Activated CD8-positive, alpha-beta memory T cell treated with anti-CD3 and anti-CD28 coated beads for 1 hour (primary cell): ENCODE data around the gene FAM50A.
A peak's percentile ranks its signal among the peaks of the same experiment; 100 is the strongest.

Experiments
- DNase-seq, 2 donors: peaks; one replicate each; pipeline ENCODE4 v3.0.0-alpha.2; 2020; ENCODE audit warnings: low read depth in 1 of 2; ENCODE audit errors: extremely low read depth in 1 of 2

FAM50A gene

DNA sequence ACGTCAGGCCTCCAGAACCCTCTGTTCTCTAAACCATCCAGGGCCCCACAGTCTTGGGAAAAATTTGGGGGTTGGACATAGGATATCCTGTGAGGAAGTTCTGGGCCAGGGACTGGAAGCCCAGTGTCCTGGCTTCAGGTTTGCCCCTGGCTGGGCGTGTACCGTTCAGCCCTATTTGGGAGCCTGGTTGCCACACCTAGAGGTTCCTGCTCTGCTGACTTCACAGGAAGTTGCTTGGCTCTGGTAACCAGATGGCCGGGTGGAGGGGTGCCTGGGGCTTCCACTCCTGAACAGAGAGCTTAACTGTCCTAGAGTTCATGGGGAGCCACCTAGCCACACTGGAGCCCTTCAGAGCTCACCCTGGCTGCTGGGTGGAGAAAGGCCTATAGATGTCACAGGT, 31.5 kb upstream of the FAM50A start:
- no peak for DNase-seq

DNA sequence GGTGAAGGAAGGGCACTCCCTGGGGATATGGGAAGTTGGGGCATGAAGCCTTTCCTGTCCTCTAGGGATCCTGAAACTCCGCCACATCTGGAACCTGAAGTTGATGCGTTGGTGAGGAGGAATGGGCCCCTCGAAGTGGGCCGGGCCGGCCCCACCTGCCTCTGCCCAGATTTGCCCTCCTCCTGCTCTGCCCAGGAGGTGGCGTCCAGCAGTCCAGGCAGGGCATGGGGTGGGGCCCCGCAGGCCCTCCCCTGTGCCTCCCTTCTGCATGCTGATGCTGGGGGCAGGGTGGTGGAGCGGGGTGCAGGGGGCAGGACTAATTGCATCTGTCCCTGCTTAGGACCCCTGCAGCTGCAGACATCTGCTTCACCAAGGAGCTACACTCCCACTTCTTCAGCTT, 30.8 kb upstream of the FAM50A start:
- DNase-seq: no peak

DNA sequence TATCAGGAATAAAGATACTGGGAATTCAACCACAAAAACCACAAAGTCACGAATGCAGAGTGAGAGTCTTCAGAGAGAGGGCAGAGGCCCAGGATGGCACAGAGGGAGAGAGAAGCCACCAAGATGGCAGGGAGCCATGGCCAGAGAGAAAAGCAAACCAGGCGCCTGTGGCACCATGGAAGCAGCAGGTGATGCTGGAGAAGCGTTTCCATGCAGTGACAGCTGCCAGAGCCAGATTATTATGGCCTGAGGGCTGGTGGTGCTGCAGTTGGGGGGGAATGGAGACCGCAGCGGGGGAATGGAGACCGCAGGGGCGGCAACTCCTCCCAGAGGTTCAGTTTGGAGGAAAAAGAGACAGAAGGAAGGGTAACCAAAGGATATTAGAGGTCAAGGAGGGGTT, 26.8 kb upstream of the FAM50A start:
- no peak for DNase-seq

DNA sequence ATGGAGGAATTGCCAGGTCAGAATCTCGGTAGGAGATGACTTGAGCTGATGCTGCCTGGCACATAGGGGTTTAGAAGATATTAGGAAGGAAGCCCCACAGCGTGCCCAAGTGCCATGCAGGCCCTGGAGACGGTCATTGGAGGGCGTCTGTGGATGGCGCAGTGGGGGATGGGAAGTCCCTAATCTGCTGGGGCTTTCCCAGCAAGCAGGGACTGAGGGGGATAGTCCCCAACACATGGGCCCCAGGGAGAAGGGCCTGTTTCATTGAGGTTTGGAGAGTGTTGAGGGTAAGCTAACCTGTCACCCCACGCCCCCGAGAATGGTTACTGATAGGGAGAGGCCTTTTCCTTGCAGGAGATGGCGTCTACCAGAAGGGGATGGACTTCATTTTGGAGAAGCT, 24.8 kb upstream of the FAM50A start:
- no peak for DNase-seq

DNA sequence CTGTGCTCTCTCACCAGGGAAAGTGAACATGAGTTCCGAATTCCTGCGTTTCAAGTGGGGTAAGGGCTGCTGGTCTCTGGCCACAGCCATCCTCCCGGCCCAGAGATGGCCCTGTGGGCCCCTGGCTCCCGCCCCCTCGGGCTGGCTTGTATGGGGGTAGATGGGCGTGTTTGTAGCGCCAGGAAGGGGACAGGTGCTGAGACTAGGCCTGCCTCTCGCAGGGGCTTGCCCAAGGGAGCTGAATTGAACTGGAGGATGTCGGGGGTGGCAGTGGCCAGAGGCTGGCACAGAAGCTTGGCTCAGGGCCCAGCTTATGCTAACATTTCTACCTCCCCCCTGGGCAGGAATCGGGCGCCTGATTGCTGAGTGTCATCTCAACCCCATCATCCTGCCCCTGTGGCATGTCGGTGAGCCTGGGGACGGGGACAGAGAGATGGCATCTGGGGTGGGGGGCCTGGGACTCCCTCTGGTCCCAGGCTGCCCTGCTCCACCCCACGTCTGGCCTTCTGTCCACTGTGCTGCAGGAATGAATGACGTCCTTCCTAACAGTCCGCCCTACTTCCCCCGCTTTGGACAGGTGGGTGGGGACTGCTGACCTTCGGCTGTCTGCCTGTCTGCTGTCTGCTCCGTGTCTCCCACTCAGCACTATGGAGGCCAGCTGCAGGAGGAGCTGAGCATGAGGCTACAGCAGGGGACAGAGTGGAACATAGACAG, 24.1 kb upstream of the FAM50A start:
- DNase-seq: no peak

DNA sequence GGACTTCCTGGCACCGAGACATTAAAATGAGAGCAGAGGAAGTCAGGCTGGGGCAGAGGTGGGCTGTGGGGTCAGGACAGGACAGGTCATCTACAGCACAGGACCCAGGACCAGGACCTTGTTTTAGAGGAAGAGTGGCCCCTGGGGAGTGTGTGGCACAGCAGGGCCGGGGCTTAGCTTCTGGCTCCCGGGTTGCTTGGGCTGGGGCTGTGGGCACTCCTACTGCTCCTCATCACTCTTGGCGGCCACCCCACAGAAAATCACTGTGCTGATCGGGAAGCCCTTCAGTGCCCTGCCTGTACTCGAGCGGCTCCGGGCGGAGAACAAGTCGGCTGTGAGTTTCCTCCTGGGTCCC, 23.6 kb upstream of the FAM50A start:
- no peak for DNase-seq

DNA sequence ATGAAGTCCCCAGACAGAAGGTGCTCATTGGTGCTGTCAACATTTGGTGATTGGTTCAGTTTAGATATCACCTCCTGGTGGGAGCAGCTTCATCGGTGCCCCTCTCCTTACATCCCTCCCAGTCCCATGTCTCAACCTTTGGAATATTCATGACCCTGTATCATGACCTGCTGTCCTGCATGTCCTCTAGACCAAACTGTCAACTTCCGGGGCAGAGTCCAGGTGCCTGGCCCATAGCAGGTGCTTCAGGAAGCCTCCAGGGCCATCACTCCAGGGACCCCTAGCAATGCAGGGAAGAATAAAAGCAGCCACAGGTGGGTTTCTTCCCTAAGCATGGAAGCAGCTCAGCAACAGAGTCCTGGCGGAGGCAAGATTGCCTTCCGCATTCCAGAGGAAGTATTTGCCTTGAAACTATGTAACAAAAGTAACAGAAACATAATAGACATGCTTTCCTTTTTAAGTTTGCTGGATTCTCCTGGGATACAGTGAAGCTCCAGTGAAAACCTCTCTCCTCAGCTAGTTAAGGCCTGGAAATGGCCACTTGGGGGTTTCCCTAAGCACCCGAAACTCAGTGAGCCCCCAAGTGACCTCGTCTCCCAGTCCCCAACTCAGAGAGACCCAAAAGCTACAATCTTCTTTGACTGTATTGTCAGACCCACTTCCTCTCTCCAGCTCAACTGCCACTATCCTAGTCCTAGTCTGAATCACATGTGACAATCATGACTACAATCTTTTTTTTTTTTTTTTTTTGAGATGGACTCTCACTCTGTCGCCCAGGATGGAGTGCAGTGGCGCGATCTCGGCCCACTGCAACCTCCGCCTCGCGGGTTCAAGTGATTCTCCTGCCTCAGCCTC, 16.8 kb upstream of the FAM50A start:
- no peak for DNase-seq

DNA sequence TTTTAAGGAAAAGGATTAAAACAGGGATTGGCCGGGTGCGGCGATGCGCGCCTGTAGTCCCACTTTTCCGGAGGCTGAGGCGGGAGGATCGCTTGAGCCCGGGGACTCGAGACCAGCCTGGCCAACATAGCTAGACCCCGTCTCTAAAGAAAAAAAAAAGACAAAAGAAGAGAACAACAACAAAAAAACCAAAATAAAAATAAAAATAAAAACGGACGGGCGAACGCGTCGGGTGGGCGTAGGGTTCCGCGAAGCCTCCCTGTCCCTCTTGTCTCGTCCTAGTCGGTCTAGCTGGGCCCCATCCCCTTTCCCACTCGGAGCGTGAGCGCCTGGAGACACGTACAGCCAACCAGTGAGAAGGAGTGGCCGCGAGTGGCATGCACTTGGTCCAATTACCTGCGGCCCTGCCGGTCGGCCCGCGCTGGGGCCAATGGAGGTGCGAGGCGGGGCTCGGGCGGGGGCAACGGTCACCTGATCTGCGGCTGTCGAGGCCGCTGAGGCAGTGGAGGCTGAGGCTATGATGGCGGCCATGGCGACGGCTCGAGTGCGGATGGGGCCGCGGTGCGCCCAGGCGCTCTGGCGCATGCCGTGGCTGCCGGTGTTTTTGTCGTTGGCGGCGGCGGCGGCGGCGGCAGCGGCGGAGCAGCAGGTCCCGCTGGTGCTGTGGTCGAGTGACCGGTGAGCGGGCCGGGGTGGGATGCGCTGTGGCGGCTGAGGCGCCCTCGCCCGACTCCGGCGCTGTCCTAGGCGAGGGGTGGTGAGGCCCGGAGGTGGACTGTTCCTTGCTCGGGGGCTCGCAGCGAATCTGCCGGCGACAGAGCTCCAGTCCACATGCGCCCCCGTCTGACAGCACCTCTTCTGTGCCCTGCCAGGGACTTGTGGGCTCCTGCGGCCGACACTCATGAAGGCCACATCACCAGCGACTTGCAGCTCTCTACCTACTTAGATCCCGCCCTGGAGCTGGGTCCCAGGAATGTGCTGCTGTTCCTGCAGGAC, 15.5 kb upstream of the FAM50A start, which contains the start of gene ATP6AP1:
ATP6AP1 (plus strand) TSS at position 502 of the 996 bp plus-strand sequence; CDS start at position 518, 16 bp downstream.
- peak; percentile 51 to 73 for DNase-seq

DNA sequence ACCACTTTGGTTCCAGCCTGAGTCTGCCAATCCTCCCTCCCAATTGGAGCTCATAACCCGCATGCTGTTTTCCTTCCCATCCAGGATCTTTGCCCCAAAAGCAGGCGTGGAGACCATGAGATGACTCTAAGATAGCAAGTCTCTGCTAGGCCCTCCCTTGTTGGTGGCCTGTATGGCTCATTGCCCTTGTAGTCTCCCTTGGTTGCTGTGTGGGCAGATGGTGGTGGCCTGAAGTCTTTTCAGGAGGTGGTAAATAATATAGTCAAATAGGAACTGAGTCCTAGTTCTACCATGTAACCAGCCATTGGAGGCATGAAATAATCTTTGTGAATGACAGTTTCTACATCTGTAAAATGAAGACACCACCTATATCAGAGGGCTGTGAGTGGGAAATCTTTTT, 14.2 kb upstream of the FAM50A start:
- DNase-seq: no peak

DNA sequence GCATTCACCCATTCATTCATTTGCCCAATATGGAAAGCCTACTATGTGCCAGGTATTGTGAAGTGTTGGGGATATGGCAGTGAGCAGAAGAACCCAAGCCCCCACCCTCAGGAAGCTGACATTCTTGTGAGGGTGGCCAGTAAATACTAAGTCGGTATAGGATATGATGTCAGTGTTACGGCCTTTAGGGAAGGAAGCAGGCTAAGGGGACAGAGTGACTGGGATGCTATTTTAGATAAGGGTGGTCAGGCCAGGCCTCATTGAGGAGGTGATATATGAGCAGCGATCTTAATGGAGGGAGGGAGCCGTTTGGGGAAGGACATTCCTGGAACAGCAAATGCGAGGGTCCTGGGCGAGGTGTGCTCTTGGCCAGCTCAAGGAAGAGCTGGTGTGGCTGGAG, 13.5 kb upstream of the FAM50A start:
- DNase-seq: no peak

DNA sequence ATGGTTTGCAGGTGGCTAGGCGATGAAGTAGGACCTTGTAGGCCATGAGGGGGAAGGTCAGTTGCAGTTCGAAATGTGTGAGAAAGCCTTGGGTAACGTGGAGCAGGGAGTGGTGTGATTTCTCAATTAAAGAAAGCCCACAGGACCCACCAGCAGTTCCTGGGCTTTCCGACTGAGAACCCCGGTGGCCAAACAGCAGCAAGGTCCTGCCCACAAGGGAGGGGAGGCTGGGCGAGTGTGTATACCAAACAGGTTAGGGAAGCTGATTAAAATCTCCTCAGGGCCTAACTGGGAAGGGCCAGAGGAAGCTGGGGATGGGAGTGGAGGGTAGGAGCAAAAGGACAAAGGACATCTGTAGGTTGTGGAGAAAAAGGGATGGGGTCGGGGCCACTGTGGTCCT, 13.0 kb upstream of the FAM50A start:
- no peak for DNase-seq

DNA sequence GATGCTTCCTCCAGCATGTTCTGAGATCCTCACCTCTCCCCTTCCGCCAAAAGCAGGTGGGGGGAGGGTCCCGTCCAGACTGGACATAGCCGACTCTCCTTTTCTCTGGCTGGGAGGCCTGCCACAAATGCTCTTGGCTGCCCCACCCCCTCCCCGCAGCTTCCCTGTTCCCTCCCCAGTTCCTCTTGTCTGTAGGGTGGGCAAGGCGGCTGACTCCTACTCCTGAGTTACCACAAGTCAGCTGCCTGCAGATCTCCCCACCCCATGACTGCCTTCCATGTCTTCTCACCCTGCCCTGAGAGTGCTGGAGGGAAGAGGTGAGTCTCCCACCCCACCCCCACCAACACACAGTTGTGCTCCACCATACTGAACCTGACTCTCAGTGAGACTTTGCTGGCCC, 12.6 kb upstream of the FAM50A start:
- no peak for DNase-seq

DNA sequence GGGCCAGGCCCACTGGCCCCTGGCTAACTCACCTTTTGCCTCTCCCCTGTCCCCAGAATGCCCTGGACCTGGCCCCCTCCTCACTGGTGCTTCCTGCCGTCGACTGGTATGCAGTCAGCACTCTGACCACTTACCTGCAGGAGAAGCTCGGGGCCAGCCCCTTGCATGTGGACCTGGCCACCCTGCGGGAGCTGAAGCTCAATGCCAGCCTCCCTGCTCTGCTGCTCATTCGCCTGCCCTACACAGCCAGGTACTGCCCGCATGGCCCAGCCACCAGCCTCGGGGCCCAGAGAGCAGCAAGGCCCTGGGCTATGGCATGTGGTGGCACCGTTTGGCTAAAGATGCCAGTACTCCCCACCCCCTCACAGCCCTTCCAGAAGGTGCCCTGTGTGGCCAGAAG, 11.7 kb upstream of the FAM50A start:
- DNase-seq: no peak

DNA sequence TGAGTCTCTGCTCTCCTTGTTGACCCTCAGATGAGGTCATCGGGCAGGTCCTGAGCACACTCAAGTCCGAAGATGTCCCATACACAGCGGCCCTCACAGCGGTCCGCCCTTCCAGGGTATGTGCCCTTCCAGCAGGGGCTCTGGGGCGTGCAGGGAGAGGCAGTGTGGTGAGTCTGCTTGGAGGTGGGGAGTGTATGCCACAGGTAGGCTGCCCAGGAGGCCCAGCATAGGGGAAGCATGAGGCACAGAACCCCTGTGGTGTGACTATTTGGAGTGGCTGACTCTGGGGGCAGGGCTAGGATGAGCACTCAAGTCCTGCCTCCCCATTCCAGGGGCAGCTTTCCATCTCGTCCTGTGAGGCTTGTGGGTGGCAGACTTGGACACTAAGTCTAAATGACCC, 10.3 kb upstream of the FAM50A start:
- no peak for DNase-seq

DNA sequence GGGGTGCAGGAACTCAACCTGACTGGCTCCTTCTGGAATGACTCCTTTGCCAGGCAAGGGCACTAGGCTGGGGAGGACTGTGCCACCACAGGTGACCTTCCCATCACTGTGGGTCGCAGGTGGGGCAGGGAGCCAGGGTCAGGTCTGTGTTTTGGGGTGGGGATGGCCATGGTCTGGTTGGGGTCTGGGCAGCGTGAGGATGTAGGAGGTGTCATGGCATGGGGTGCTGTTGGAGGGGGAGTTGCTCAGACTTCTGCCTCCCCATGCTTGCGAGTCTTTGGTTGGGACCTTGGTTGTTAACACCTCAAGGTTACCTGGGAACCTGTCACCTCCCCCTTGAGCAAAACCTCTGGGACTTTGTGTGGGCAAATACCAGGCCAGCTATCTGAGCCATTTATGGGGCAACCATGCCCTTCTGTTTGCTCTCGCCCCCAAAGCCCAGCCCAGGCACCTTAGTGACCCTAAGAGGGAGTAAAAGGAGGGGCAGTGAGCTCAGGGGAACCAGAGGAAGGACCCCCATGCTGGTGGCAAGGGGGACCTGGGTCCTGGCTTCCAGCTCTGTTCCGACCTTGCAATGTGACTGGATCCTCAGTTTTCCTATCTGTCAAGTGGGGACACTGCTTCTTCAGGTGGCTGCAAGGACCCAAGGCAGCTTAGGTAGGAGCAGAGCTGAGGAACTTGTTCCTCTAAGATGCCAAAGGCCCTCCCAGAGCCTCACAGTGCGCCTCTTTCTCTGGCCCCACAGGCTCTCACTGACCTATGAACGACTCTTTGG, 9.4 kb upstream of the FAM50A start:
- no peak for DNase-seq

DNA sequence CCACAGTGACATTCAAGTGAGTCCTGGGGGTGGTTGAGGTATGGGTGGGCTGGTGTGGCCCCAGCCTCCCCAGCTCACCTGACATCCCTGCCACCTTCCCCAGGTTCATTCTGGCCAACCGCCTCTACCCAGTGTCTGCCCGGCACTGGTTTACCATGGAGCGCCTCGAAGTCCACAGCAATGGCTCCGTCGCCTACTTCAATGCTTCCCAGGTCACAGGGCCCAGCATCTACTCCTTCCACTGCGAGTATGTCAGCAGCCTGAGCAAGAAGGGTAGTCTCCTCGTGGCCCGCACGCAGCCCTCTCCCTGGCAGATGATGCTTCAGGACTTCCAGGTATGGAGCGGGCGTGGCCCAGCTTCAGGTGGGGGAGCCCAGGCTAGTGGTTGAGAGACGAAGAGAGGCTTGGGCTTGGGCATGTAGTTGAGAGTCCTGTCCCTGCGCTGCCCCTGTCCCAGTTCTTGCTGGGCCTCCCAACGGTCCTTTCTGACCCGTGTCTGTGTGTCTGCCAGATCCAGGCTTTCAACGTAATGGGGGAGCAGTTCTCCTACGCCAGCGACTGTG, 8.7 kb upstream of the FAM50A start:
- DNase-seq: no peak

DNA sequence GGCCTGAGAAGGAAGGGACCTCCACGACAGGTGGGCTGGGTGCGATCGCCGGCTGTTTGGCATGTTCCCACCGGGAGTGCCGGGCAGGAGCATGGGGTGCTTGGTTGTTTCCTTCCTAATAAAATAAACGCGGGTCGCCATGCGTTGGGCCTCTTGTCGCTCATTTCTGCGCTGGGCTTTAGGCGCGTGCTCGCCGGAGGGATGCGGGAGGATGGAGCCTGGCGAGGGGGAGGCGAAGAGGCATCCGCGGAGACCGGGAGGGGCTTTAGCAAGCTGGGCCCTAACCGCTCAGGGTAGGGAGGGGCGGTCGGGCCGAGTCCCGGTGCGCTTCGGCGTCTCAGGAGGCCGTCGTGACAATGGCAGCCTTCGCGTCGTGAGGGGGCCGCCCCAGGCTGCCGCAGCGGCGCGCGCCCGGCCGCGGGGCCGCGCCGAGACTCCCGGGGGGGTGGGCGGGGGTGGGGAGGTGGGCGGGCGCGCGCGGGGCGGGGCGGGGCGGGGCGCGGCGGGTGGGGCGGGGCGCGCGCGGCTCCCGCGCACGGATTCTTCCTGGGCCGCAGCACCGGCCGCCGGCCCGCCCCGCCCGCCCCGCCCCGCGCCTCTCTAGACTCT, 7.5 kb upstream of the FAM50A start:
- no peak for DNase-seq

DNA sequence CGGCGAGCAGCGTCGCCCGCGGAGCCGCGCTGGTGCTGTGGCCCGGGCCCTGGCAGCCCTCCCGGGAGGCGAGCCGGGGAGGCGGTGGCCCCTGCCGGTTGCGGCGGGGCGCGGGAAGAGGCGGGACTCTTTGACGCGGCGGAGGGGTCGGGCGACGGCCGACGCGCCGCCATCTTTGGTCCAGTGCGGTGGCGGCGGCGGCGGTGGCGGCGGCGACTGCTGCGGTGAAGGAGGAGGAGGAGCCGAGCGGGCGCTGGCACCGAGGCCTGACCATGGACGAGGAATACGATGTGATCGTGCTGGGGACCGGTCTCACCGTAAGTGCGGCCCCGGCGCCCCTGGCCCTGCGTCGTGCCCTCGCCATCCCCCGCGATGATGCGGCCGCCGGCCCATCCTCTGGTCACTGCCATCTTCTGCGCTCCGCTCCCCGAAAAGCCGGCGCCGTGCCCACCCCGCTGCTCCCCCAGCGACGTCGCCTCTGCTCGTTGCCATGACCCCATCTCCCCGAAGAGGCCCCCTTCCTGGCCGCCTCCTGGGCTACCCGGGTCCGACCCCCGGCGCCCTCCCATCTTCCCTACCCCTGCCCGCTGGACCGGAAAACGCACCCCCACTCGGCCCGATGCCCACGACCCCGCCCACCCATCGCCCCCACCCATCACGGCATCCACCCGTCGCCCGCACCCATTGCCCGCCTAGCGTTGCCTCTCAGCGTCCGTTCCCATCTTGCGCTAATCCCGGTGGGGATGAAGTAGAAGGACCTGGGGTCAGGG, 6.8 kb upstream of the FAM50A start, which contains the start of gene GDI1:
GDI1 (plus strand) TSS at position 172 of the 770 bp plus-strand sequence; CDS start at position 273, 101 bp downstream.
- DNase-seq: peak in 1 of 2 donors; percentile 47
